Esophagus squamous epithelium (tissue), 5 donors: ENCODE results near the gene C1orf21. TPM values are rescaled to one million over a fixed set of nuclear protein-coding genes. Genes with fewer than 3 reads are reported as not detected.

Experiments used
- DNase-seq: peaks from one replicate; lab custom pipeline; 2025; lab: John Stamatoyannopoulos, UW
- H3K27ac ChIP-seq, 4 donors: fragments of 200-600 bp; sonication (generic); one replicate each; pipeline ENCODE4 v1.5.1; 2016 to 2019; ENCODE audit warnings: mild to moderate bottlenecking in 1 of 4
- H3K27me3 ChIP-seq, 4 donors: fragments of 200-600 bp; sonication (generic); 1 replicate in 3 of 4; 2 replicates in 1 of 4; pipeline versions ENCODE4 v1.5.1 to v1.6.0; 2017 to 2021; ENCODE audit warnings: antibody characterized with exemption in 1 of 4
- H3K36me3 ChIP-seq, 3 donors: fragments of 200-600 bp; sonication (generic); one replicate each; pipeline ENCODE4 v1.5.1; 2016 to 2019
- H3K4me1 ChIP-seq, 3 donors: fragments of 200-600 bp; sonication (generic); one replicate each; pipeline ENCODE4 v1.5.1; 2017 to 2019
- H3K4me3 ChIP-seq, 4 donors: fragments of 200-600 bp; sonication (generic); 1 replicate in 3 of 4; 2 replicates in 1 of 4; pipeline ENCODE4 v1.5.1; 2016 to 2019; ENCODE audit warnings: mild to moderate bottlenecking in 2 of 4, moderate library complexity in 1 of 4
- H3K9me3 ChIP-seq, 3 donors: fragments of 200-600 bp; sonication (generic); one replicate each; pipeline ENCODE4 v1.5.1; 2016 to 2019
- CTCF ChIP-seq, 6 experiments: fragments of 450-650 bp in 4 of 6; fragments of 200-600 bp in 2 of 6; sonication (generic) in 2 of 6; IDR thresholded peaks; one replicate each; pipeline ENCODE4 v1.5.1; 2016 to 2019; ENCODE audit warnings: antibody characterized with exemption in 6 of 6, mild to moderate bottlenecking in 4 of 6, moderate library complexity in 4 of 6
- POLR2A ChIP-seq, 4 donors: fragments of 450-650 bp; IDR thresholded peaks; one replicate each; pipeline ENCODE4 v1.6.1; 2017; ENCODE audit warnings: antibody characterized with exemption in 4 of 4, mild to moderate bottlenecking in 4 of 4, moderate library complexity in 3 of 4
- WGBS, 2 donors: methylation state at CpG; one replicate each; pipeline ENCODE4 v1.1.5; 2018; 5-methylcytosine and 5-hydroxymethylcytosine counted together
- intact Hi-C: fragments of 100-400 bp; cut with DNase I; formaldehyde crosslinking; loops from one replicate; pipeline ENCODE4 v1.15.0; 2022
- total RNA-seq, 4 donors: library from RNA; depleted of rRNA; stranded (reverse); fragments of >200 nt; gene quantifications; one replicate each; pipeline ENCODE4 v1.1.0, GENCODE V29; 2016
- donor health status: DM: yes; HTN: yes; CAD: no.

Gene C1orf21
- total RNA-seq, 4 donors from 2014 or later, result 14.6 to 55.7 (median 36.2) TPM

DNA sequence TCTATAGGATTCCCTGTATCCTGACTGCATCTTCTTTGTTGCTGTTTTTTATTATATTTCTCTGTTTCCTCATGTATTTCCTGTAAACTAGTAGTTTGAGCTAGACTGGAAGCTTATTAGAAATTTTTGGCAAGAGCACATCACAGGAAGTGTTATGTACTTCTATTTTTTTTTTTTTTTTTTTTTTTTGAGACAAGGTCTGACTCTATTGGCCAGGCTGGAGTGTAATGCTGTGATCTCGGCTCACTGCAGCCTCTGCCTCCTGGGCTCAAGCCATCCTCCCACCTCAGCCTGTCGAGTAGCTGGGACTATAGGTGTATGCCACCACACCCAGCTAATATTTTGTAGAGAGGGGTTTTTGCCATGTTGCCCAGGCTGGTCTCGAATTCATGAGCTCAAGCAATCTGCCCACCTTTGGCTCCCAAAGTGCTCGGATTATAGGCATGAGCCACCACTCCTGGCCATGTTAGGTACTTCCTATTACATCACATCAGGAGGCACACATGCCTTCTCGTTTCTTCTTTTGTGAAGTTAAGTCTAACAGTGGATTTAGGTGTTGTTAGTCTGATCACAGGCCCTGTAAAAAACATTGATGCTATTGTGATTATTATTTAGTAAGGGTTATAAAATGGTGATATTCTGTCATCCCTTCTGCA, 12.5 kb downstream of the C1orf21 start:
- H3K9me3 ChIP-seq, result no peaks in the 10 kb centered on the region
- peaks cover 0 to 53% (median 7%) of the 10 kb centered on the region in 3 donors for H3K4me1 ChIP-seq
- TF ChIP-seq POLR2A (IDR thresholded peaks at IDR 0.05) (no peak), CTCF (IDR thresholded peaks at IDR 0.05) (peak in 1 of 6 experiments; percentile 7)
- H3K4me3 ChIP-seq, result no peak overlapping the region
- DNase-seq, result no peak
- H3K27ac ChIP-seq, result peak overlapping the region in 2 of 4 donors; percentile 14 to 39
- H3K36me3 ChIP-seq, result no peaks in the 10 kb centered on the region
- H3K27me3 ChIP-seq, result no peaks in the 10 kb centered on the region
- 26 to 36% methylated on average over 4 to 5 of the region's 5 CpGs for WGBS, 2 donors
- intact Hi-C loops, result no loop called here

GRCh38 chr1:184403961-184404726, 17.3 kb downstream of the C1orf21 start:
- peaks cover 6 to 69% (median 12%) of the 10 kb centered on the region in 3 donors for H3K4me1 ChIP-seq
- WGBS, 2 donors, result 95 to 96% methylated on average over 3 of the region's 3 CpGs
- no peak overlapping the region for H3K4me3 ChIP-seq
- no peak overlapping the region for H3K27ac ChIP-seq
- H3K36me3 ChIP-seq, result no peaks in the 10 kb centered on the region
- TF ChIP-seq POLR2A (IDR thresholded peaks at IDR 0.05) (no peak), CTCF (IDR thresholded peaks at IDR 0.05) (no peak)
- no peaks in the 10 kb centered on the region for H3K9me3 ChIP-seq
- DNase-seq, result no peak
- intact Hi-C loops, result no loop called here
- H3K27me3 ChIP-seq, result no peaks in the 10 kb centered on the region

GRCh38 chr1:184404727-184405027, 17.8 kb downstream of the C1orf21 start:
- Histone ChIP-seq H3K27ac (no peak overlapping the region), H3K27me3 (no peaks in the 10 kb centered on the region), H3K4me3 (no peak overlapping the region), H3K9me3 (no peaks in the 10 kb centered on the region), H3K36me3 (no peaks in the 10 kb centered on the region), H3K4me1 (peaks cover under 1 to 69% (median 18%) of the 10 kb centered on the region in 3 donors)
- no peak for TF ChIP-seq CTCF (IDR thresholded peaks at IDR 0.05)
- TF ChIP-seq POLR2A (IDR thresholded peaks at IDR 0.05), result no peak
- intact Hi-C loops, result no loop called here
- WGBS, 2 donors, result 88 to 93% methylated on average over 2 of the region's 2 CpGs
- no peak for DNase-seq

DNA sequence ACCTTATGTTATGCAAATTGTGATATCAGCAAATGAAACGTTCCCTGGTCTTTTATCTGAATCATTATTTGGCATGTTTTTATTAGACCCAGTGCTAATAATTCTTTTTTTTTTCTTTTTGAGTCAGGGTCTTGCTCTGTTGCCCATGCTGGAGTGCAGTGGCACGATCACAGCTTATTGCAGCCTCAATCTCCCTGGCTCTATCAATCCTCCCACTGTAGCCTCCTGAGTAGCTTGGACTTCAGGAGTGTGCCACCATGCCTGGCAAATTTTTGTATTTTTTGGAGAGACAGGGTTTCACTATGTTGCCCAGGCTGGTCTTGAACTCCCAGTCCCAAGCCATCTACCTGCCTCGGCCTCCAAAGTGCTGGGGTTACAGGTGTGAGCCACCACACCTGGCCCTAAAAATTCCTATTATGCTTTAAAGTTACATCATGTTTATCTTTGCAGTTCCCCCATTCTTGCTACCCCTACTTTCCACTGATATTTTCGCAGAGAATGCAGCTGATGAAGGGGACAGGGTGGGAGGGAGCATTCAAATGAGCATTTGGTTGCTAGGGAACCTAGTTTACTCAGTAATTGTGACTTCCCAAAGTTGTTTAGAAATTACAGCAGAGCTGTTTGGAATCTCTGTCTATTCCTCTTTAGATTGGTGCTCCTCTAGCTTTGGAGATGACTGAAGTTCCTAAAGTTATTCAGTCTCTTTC, 18.4 kb downstream of the C1orf21 start:
- Histone ChIP-seq H3K36me3 (no peaks in the 10 kb centered on the region), H3K4me3 (no peak overlapping the region), H3K4me1 (peaks cover 0 to 70% (median 19%) of the 10 kb centered on the region in 3 donors), H3K9me3 (no peaks in the 10 kb centered on the region), H3K27me3 (no peaks in the 10 kb centered on the region), H3K27ac (no peak overlapping the region)
- intact Hi-C loops, result no loop called here
- WGBS, 2 donors, result 63 to 77% methylated on average over 4 of the region's 4 CpGs
- TF ChIP-seq CTCF (IDR thresholded peaks at IDR 0.05), result no peak
- TF ChIP-seq POLR2A (IDR thresholded peaks at IDR 0.05), result no peak
- no peak for DNase-seq

GRCh38 chr1:184405801-184406142, 18.9 kb downstream of the C1orf21 start:
- intact Hi-C loops, result no loop called here
- 59 to 65% methylated on average over 1 of the region's 1 CpG for WGBS, 2 donors
- H3K27me3 ChIP-seq, result no peaks in the 10 kb centered on the region
- no peak for TF ChIP-seq CTCF (IDR thresholded peaks at IDR 0.05)
- no peak for TF ChIP-seq POLR2A (IDR thresholded peaks at IDR 0.05)
- no peak for DNase-seq
- no peaks in the 10 kb centered on the region for H3K36me3 ChIP-seq
- peaks cover 0 to 70% (median 19%) of the 10 kb centered on the region in 3 donors for H3K4me1 ChIP-seq
- H3K27ac ChIP-seq, result no peak overlapping the region
- no peaks in the 10 kb centered on the region for H3K9me3 ChIP-seq
- no peak overlapping the region for H3K4me3 ChIP-seq
